ENCODE results near the gene LRPAP1. TPM values are rescaled to one million over a fixed set of nuclear protein-coding genes. Genes with fewer than 3 reads are reported as not detected.

Gene LRPAP1
- total RNA-seq, 1 donor from 2014 or later, result 62.9 TPM

DNA sequence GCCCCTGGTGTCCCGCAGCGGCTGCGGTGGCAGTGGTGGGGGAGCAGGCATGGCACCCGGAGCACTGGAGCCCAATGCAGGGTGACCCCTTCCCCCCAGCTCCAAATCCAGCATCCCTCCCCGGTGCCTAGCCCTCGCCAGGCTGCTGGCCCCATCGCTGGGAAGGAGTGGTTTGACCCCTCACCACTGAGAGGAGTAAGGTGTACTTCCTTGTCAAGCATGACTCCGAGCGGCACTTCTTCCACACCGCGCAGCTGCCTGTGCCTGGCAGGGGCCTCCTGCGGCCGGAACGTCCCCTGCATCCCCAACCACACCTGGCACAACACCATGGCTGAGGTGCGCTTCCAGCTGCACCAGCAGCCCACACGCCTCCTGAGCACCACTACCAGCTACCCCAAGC, 27.0 kb downstream of the LRPAP1 start:
- H3K27ac Mint-ChIP-seq, result no peak overlapping the region
- H3K4me3 Mint-ChIP-seq, result no peak overlapping the region
- no peaks in the 10 kb centered on the region for H3K27me3 Mint-ChIP-seq
- H3K9me3 Mint-ChIP-seq, result no peaks in the 10 kb centered on the region
- ChIA-PET CTCF (no interaction called here), POLR2A (no interaction called here)
- H3K36me3 Mint-ChIP-seq (ENCODE audit: low read depth), result peaks cover 64% of the 10 kb centered on the region
- intact Hi-C loops (cut with micrococcal nuclease), result no loop called here
- ATAC-seq (ENCODE audit: low read depth) (no peak), DNase-seq (no peak)
- no peaks in the 10 kb centered on the region for H3K4me1 Mint-ChIP-seq
- TF ChIP-seq, protein P1, sequence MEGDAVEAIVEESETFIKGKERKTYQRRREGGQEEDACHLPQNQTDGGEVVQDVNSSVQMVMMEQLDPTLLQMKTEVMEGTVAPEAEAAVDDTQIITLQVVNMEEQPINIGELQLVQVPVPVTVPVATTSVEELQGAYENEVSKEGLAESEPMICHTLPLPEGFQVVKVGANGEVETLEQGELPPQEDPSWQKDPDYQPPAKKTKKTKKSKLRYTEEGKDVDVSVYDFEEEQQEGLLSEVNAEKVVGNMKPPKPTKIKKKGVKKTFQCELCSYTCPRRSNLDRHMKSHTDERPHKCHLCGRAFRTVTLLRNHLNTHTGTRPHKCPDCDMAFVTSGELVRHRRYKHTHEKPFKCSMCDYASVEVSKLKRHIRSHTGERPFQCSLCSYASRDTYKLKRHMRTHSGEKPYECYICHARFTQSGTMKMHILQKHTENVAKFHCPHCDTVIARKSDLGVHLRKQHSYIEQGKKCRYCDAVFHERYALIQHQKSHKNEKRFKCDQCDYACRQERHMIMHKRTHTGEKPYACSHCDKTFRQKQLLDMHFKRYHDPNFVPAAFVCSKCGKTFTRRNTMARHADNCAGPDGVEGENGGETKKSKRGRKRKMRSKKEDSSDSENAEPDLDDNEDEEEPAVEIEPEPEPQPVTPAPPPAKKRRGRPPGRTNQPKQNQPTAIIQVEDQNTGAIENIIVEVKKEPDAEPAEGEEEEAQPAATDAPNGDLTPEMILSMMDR (IDR thresholded peaks at IDR 0.05), result no peak

DNA sequence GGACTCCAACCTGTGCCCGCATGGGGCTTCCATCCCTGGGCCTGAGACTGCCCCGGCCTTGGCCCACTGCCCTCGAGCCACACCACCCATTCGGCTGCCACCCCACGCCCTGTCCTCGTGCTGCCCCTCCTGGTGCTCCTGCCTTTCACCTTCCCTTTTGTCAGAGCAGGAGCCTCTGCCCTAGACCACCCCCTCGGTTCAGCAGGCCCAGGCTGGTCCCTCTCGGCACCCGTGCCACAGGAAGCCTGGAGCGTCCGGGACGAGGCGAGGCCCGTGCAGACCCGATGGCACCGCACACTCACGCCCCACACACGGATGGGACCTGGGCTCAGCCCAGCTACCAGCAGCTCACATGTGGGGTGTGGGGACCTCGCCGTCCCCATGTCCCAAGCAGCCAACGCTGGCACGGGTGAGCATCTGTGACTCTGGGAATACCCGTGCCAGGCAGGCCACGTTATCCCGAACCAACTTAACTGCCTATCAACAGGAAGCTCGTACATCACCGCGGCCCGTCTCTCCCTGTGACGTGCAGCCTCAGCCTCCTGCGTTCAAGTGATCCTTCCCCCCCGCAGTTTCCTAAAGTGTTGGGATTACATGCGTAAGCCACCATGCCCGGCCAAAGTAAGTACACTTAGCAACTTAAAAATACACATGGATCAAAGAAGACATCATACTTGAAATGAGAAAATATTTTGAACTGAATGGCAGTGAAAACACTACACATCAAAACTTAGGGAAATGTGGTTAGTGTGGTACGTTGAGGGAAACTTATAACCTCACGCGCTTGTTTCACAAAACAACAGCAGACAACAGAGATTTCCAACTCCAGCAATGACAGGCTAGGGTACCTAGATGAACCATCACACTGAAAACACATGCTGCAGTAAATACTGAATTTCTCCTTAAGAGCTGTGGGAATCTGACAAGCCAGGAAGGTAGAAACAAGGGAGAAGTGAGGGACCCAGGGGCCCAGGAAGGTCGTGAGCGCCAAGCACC, 29.0 kb downstream of the LRPAP1 start:
- Mint-ChIP-seq H3K9me3 (no peaks in the 10 kb centered on the region), H3K36me3 (ENCODE audit: low read depth) (peaks cover 50% of the 10 kb centered on the region), H3K27ac (no peak overlapping the region), H3K27me3 (no peaks in the 10 kb centered on the region), H3K4me1 (no peaks in the 10 kb centered on the region), H3K4me3 (no peak overlapping the region)
- POLR2A ChIA-PET, result interaction anchor here (0.5 kb wide), 1 partner anchor 120 kb away, joined by 3 read pairs; no protein-coding TSS in a partner anchor
- DNase-seq, result no peak
- intact Hi-C loops (cut with micrococcal nuclease), result no loop called here
- TF ChIP-seq, protein P1 (IDR thresholded peaks at IDR 0.05), result no peak
- no peak for ATAC-seq (ENCODE audit: low read depth)
- CTCF ChIA-PET, result no interaction called here

DNA sequence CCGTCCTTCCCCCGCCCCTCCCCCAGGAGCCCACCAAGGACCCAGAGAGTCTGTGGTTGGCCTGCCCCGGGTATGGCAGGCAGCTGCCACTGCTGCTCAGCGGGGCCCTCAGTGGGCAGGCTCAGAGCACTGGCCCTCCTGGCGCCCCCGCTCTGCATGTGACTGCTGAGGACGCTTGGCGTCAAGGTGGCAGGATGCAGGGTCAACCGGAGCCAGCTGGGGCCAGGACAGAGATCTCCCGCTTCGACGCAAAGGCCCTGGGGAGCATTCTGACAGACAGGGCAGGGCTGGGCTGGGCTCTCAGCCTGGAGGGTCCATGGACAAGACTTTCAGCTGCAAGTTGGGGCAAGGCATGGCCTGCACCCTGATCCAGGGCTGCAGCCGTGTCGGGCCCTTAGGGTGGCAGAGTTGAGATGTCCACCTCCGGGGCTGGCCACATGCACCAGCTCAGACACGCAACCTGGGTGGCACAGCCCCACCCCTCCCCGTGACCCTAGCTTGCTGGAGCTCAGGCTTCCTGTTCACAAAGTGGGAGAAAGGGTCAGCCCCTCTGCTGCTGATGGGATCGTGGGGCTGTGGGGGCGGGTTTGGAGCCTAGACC, 30.3 kb downstream of the LRPAP1 start:
- no peaks in the 10 kb centered on the region for H3K27me3 Mint-ChIP-seq
- no peaks in the 10 kb centered on the region for H3K9me3 Mint-ChIP-seq
- POLR2A ChIA-PET, result no interaction called here
- CTCF ChIA-PET, result no interaction called here
- peaks cover 38% of the 10 kb centered on the region for H3K36me3 Mint-ChIP-seq (ENCODE audit: low read depth)
- intact Hi-C loops (cut with micrococcal nuclease), result no loop called here
- H3K4me3 Mint-ChIP-seq, result no peak overlapping the region
- DNase-seq (no peak), ATAC-seq (ENCODE audit: low read depth) (no peak)
- TF ChIP-seq, protein P1 (IDR thresholded peaks at IDR 0.05), result no peak
- H3K4me1 Mint-ChIP-seq, result no peaks in the 10 kb centered on the region
- H3K27ac Mint-ChIP-seq, result no peak overlapping the region

DNA sequence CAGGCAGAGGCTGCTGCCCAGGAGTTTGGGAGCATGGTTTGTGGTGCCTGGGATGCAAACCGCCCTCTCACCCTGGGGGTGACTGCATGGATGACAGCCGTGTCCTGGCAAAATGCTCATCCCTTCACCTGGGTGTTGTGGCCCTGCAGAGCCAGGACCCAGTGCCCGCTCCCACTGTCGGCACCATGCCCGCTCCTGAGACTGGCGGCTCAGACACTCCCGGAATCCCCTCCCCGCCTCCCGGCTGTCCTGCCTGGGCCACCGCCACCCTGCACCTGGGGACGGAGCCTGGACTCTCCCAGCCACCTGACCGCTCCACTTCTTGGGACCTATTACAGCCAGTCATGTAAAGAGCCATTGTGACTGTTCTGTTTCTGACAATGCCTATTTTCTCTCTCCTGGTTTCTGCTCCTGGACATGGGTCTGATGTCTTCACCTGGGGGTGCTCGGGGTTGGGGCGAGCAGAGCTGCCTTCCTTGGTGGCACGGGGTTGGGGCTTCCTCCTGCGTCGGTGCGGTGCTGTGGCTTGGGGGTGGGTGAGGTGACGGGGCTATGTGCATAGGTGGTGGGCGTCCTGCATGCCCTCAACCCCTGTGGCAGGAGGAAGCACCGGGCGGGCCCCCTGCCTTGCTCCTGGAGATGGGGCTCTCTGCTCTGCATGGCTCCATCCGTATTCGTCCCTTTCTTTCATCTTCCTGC, 30.9 kb downstream of the LRPAP1 start:
- POLR2A ChIA-PET, result no interaction called here
- Mint-ChIP-seq H3K36me3 (ENCODE audit: low read depth) (peaks cover 33% of the 10 kb centered on the region), H3K9me3 (no peaks in the 10 kb centered on the region), H3K27me3 (no peaks in the 10 kb centered on the region), H3K4me3 (no peak overlapping the region), H3K27ac (no peak overlapping the region), H3K4me1 (no peaks in the 10 kb centered on the region)
- intact Hi-C loops (cut with micrococcal nuclease), result no loop called here
- ATAC-seq (ENCODE audit: low read depth) (no peak), DNase-seq (no peak)
- TF ChIP-seq, protein P1 (IDR thresholded peaks at IDR 0.05), result no peak
- CTCF ChIA-PET, result no interaction called here

DNA sequence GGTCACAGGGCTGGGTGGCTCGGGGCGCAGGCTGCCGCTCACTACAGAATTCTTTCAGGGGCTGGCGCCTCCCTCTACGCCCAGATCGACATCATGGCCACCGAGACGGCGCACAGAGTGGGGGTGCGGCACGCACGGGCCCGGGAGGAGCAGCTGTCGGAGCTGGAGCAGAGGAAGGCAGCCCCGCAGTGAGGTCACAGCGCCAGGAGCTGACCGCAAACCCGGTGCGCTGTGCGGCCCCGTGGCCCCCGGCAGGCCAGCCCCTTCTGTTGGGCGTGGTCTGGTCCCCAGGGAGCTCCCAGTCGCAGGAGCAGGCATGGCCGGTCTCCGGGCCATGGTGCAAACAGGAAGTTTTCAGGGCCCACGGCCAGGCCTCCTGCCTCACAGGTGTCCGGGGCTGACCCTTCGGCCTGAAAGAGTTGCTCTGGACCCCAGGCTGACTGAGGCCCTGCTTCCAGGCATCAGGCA, 31.6 kb downstream of the LRPAP1 start:
- ChIA-PET POLR2A (no interaction called here), CTCF (no interaction called here)
- Mint-ChIP-seq H3K27me3 (no peaks in the 10 kb centered on the region), H3K36me3 (ENCODE audit: low read depth) (peaks cover 29% of the 10 kb centered on the region), H3K9me3 (no peaks in the 10 kb centered on the region), H3K4me1 (no peaks in the 10 kb centered on the region), H3K4me3 (no peak overlapping the region), H3K27ac (no peak overlapping the region)
- ATAC-seq (ENCODE audit: low read depth) (no peak), DNase-seq (no peak)
- TF ChIP-seq, protein P1 (IDR thresholded peaks at IDR 0.05), result no peak
- intact Hi-C loops (cut with micrococcal nuclease), result no loop called here
